Mucosa of descending colon (tissue), 3 donors: ENCODE data around the gene KCNJ16. TPM values are rescaled to one million over a fixed set of nuclear protein-coding genes. Genes with fewer than 3 reads are reported as not detected.

Source experiments
- ATAC-seq: fragments of 200-7000 bp; cut with Tn5 transposase; one replicate; pipeline ENCODE4 v1.9.1; 2020; ENCODE audit warnings: mild to moderate bottlenecking, moderate library complexity
- DNase-seq, 3 donors: peaks; one replicate each; pipeline ENCODE4 v3.0.0-alpha.2; 2020
- H3K36me3 ChIP-seq: fragments of 200-600 bp; one replicate; pipeline ENCODE4 v1.8.0; 2021; ENCODE audit warnings: low read depth, mild to moderate bottlenecking
- H3K4me1 ChIP-seq: fragments of 200-600 bp; one replicate; pipeline ENCODE4 v1.8.0; 2021; ENCODE audit warnings: low read depth, mild to moderate bottlenecking
- H3K4me3 ChIP-seq: fragments of 200-600 bp; one replicate; pipeline ENCODE4 v1.8.0; 2021; ENCODE audit warnings: mild to moderate bottlenecking
- H3K9me3 ChIP-seq: fragments of 200-600 bp; one replicate; pipeline ENCODE4 v1.8.0; 2021; ENCODE audit warnings: mild to moderate bottlenecking
- CTCF ChIP-seq: fragments of 200-600 bp; IDR thresholded peaks from one replicate; pipeline ENCODE4 v1.8.0; 2022; ENCODE audit warnings: antibody characterized with exemption, mild to moderate bottlenecking
- intact Hi-C, 2 donors: fragments of 100-400 bp; cut with DNase I in 1 of 2; cut with micrococcal nuclease in 1 of 2; formaldehyde crosslinking; loops; one replicate each; pipeline versions ENCODE4 v1.11.0 to v1.11.1; 2022; cut with DNase I, micrococcal nuclease
- total RNA-seq, 3 donors: library from RNA; stranded (reverse); fragmentation: NEBNext Ultra II Directional in 2 of 3; extraction: Animal tissue kit (Norgen Biotek cat#: 25700) in 2 of 3; gene quantifications; one replicate each; pipeline versions ENCODE4 v1.2.1 to v1.2.4, GENCODE V29; 2021 to 2023
- donor health status: DM: no; HTN: no; CAD: no; lungs with moderate emphysema.
- donor health status: DM: no; HTN: no; CAD: no.
- donor health status: DM: no; HTN: yes; CAD: no.

Gene KCNJ16
- total RNA-seq, 3 donors from 2014 or later = 0.09 to 1.1 TPM; not detected in 1

DNA sequence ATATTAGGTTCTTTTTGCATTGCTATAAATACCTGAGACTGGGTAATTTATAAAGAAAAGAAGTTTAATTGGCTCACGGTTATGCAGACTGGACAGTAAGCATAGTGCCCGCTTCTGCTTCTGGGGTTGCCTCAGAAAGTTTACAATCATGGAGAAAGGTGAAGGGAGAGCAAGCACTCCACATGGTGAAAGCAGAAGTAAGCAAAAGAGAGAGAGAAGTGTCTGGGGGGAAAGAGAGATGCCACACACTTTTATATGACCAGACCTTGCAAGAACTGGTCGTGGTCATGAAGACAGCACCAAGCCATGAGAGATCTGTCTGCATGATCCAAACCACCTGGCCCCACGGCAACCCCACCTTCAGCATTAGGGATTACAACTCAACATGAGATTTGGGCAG lies 45.4 kb downstream of the KCNJ16 start:
- H3K9me3 ChIP-seq = peaks cover 2% of the 10 kb centered on the region
- DNase-seq (no peak), ATAC-seq (no peak)
- no peaks in the 10 kb centered on the region for H3K36me3 ChIP-seq
- H3K4me1 ChIP-seq = no peaks in the 10 kb centered on the region
- TF ChIP-seq CTCF = no peak
- no peak overlapping the region for H3K4me3 ChIP-seq
- intact Hi-C loops = no loop called here

- Histone ChIP-seq H3K36me3 (no peaks in the 10 kb centered on the region), H3K4me3 (no peak overlapping the region), H3K9me3 (peaks cover 2% of the 10 kb centered on the region), H3K4me1 (no peaks in the 10 kb centered on the region)
- TF ChIP-seq CTCF = no peak
- ATAC-seq (no peak), DNase-seq (no peak)
- intact Hi-C loops = no loop called here
Observed at GRCh38 chr17:70121126-70121525, 46.1 kb downstream of the KCNJ16 start.

DNA sequence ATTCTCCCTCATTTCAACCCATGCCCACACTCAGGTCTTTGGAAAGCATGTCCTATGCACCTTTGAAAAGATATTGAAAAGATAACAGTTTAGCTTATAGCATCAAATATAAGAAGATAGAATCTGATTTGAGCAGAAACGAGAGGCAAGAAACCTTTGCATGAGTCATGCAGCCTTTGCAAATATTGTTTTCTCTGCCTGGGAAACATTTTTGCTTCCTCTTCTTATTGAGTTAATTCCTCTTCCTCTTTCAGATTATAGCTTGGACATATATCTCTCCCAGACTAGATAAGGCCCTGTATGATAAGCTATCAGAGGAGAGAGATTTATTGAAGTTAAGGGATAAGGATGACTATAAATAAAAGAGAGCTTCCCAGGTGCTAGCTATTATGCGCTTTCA lies 48.2 kb downstream of the KCNJ16 start:
- no peak for DNase-seq
- Histone ChIP-seq H3K9me3 (no peaks in the 10 kb centered on the region), H3K4me3 (no peak overlapping the region), H3K36me3 (no peaks in the 10 kb centered on the region), H3K4me1 (no peaks in the 10 kb centered on the region)
- no peak for TF ChIP-seq CTCF
- intact Hi-C loops = no loop called here
- ATAC-seq = peak; percentile 65

GRCh38 chr17:70124723-70125122 lies 49.7 kb downstream of the KCNJ16 start:
- no peak for TF ChIP-seq CTCF
- DNase-seq (no peak), ATAC-seq (peak; percentile 67)
- intact Hi-C loops = no loop called here
- Histone ChIP-seq H3K4me1 (no peaks in the 10 kb centered on the region), H3K36me3 (no peaks in the 10 kb centered on the region), H3K4me3 (no peak overlapping the region), H3K9me3 (no peaks in the 10 kb centered on the region)

DNA sequence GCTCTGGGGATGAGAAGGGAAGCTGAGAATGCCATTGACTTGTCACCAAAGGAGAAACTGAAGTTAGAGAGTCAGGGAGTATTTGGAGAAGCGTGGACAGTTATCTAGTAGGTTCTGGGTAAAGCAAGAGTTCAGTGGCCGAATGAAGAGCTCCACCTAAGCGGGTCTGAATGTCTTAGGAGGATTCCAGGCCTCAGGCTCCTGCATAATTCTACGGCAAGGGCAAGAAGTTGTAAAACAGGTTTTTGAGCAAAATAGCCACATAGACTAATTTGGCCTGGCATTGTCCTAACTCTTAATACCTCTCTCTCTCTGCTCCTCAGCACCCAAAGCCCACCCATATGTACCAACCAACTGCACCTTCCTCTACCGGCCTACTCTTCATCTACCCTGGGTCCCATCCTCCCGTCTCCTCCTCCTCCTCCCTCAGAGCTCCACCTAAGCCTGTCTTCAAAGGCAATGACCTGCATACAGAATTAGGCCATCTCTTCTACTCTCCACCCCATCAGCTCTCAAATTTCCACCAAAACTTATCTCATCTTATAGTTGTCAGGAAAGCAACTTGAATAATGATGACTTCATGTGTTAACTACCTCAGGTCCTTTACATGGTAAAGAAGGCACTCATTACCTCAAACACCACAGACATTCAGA lies 52.3 kb downstream of the KCNJ16 start:
- no peak overlapping the region for H3K4me3 ChIP-seq
- no peaks in the 10 kb centered on the region for H3K9me3 ChIP-seq
- H3K4me1 ChIP-seq = no peaks in the 10 kb centered on the region
- no peak for TF ChIP-seq CTCF
- DNase-seq (no peak), ATAC-seq (no peak)
- intact Hi-C loops = no loop called here
- no peaks in the 10 kb centered on the region for H3K36me3 ChIP-seq
